SK-N-SH (cell line): ENCODE results near the gene ANKMY1. TPM values are rescaled to one million over a fixed set of nuclear protein-coding genes. Genes with fewer than 3 reads are reported as not detected.

ENCODE experiments used
- CTCF ChIA-PET: fragments of 300-600, 350-600 bp; formaldehyde crosslinking; extraction: SDS; loops from one replicate; lab custom pipeline; 2021; lab: Yijun Ruan, JAX
- POLR2A ChIA-PET: fragments of 350-600 bp; sonication (Branson Sonifier 250); formaldehyde crosslinking; extraction: SDS; loops from one replicate; lab custom pipeline; 2020; ENCODE audit warnings: antibody characterized with exemption, inconsistent platforms; lab: Yijun Ruan, JAX
- DNase-seq: peaks from one replicate; pipeline ENCODE4 v3.0.0; 2012
- H2AFZ ChIP-seq: fragments of 200-600 bp; sonication (generic); 2 replicates; pipeline ENCODE4 v1.8.1; 2016; ENCODE audit warnings: antibody characterized with exemption, mild to moderate bottlenecking, low read depth
- H3F3A ChIP-seq: fragments of 200-600 bp; sonication (generic); replicated peaks from 2 replicates; pipeline ENCODE3; 2016; ENCODE audit warnings: antibody characterized with exemption, mild to moderate bottlenecking; ENCODE audit not compliant: insufficient read depth
- H3K27ac ChIP-seq, 2 experiments: fragments of 200-500 bp in 1 of 2; fragments of 200-600 bp in 1 of 2; sonication (Bioruptor generic) in 1 of 2; sonication (generic), shearing (Covaris generic) in 1 of 2; 2 replicates each; pipeline versions ENCODE4 v1.5.1 to v1.6.1; 2014 to 2016; ENCODE audit warnings: low read depth in 2 of 2, inconsistent platforms in 1 of 2, low read length in 1 of 2, mild to moderate bottlenecking in 1 of 2, mixed read lengths in 1 of 2
- H3K27me3 ChIP-seq: fragments of 200-600 bp; sonication (generic), shearing (Covaris generic); 2 replicates; pipeline ENCODE4 v1.6.1; 2016; ENCODE audit warnings: mixed run types; ENCODE audit not compliant: insufficient read depth
- H3K36me3 ChIP-seq, 2 experiments: fragments of 200-500 bp in 1 of 2; fragments of 200-600 bp in 1 of 2; sonication (Bioruptor generic) in 1 of 2; sonication (generic) in 1 of 2; replicated peaks in 1 of 2; 2 replicates each; pipeline versions ENCODE3 to v1.5.1; 2014 to 2016; ENCODE audit warnings: low read length in 1 of 2, mild to moderate bottlenecking in 1 of 2; ENCODE audit not compliant: insufficient read depth in 2 of 2, control insufficient read depth in 1 of 2
- H3K4me1 ChIP-seq, 2 experiments: fragments of 200-500 bp in 1 of 2; fragments of 200-600 bp in 1 of 2; sonication (Bioruptor generic) in 1 of 2; sonication (generic), shearing (Covaris generic) in 1 of 2; 2 replicates each; pipeline versions ENCODE4 v1.5.1 to v1.6.1; 2014 to 2016; ENCODE audit warnings: low read depth in 1 of 2, low read length in 1 of 2, mixed run types in 1 of 2; ENCODE audit not compliant: insufficient read depth in 2 of 2, control insufficient read depth in 1 of 2
- H3K4me2 ChIP-seq: fragments of 200-600 bp; sonication (generic), shearing (Covaris generic); 2 replicates; pipeline ENCODE4 v1.6.1; 2017; ENCODE audit warnings: mixed run types
- H3K4me3 ChIP-seq, 2 experiments: fragments of 200-500 bp in 1 of 2; fragments of 200-600 bp in 1 of 2; sonication (Bioruptor generic) in 1 of 2; sonication (generic), shearing (Covaris generic) in 1 of 2; 2 replicates each; pipeline versions ENCODE4 v1.5.1 to v1.8.1; 2014 to 2016; ENCODE audit warnings: low read depth in 2 of 2, inconsistent platforms in 1 of 2, low read length in 1 of 2, mild to moderate bottlenecking in 1 of 2, mixed read lengths in 1 of 2, moderate library complexity in 1 of 2
- H3K79me2 ChIP-seq: fragments of 200-600 bp; sonication (generic); 2 replicates; pipeline ENCODE4 v1.8.1; 2017; ENCODE audit warnings: mild to moderate bottlenecking; ENCODE audit not compliant: insufficient read depth
- H3K9ac ChIP-seq: fragments of 200-600 bp; sonication (generic); 2 replicates; pipeline ENCODE4 v1.6.1; 2017; ENCODE audit warnings: mixed run types
- H3K9me2 ChIP-seq: fragments of 200-600 bp; sonication (generic); 2 replicates; pipeline ENCODE4 v1.6.1; 2017; ENCODE audit warnings: mixed run types
- H3K9me3 ChIP-seq: fragments of 200-600 bp; sonication (generic); 2 replicates; pipeline ENCODE4 v1.6.1; 2017; ENCODE audit warnings: mixed run types, mild to moderate bottlenecking, moderate library complexity
- H4K20me1 ChIP-seq: fragments of 200-600 bp; sonication (generic); 2 replicates; pipeline ENCODE4 v1.6.1; 2017; ENCODE audit warnings: mild to moderate bottlenecking, mixed run types; ENCODE audit not compliant: insufficient read depth
- CHD2 ChIP-seq: fragments of 150-350 bp; IDR thresholded peaks from 2 replicates; pipeline ENCODE4 v1.6.1; 2018; ENCODE audit warnings: low read length; ENCODE audit not compliant: partially characterized antibody
- EP300 ChIP-seq, 2 experiments: IDR thresholded peaks; 2 replicates each; pipeline versions ENCODE4 v1.4.0 to v1.6.1; 2012; ENCODE audit warnings: borderline replicate concordance in 1 of 2, low read depth in 1 of 2, low read length in 1 of 2
- FOSL2 ChIP-seq: IDR thresholded peaks from 2 replicates; pipeline ENCODE4 v1.4.0; 2012; ENCODE audit warnings: low read depth, mild to moderate bottlenecking, moderate library complexity, borderline replicate concordance
- GABPA ChIP-seq: IDR thresholded peaks from 2 replicates; pipeline ENCODE4 v1.4.0; 2012; ENCODE audit warnings: low read depth, mild to moderate bottlenecking
- IRF3 ChIP-seq: fragments of 150-350 bp; IDR thresholded peaks from 2 replicates; pipeline ENCODE4 v1.6.1; 2016; ENCODE audit warnings: mild to moderate bottlenecking, low read depth, low read length
- JUND ChIP-seq: IDR thresholded peaks from 2 replicates; pipeline ENCODE4 v1.4.0; 2012
- NFIC ChIP-seq: IDR thresholded peaks from 2 replicates; pipeline ENCODE4 v1.4.0; 2012; ENCODE audit warnings: borderline replicate concordance
- NRF1 ChIP-seq: IDR thresholded peaks from 2 replicates; pipeline ENCODE4 v1.6.1; 2012; ENCODE audit warnings: low read depth, mild to moderate bottlenecking, low read length
- PBX3 ChIP-seq: IDR thresholded peaks from 2 replicates; pipeline ENCODE4; 2012
- RAD21 ChIP-seq: IDR thresholded peaks from 2 replicates; pipeline ENCODE4 v1.6.1; 2012; ENCODE audit warnings: mild to moderate bottlenecking, low read length
- RCOR1 ChIP-seq: fragments of 150-350 bp; IDR thresholded peaks from 2 replicates; pipeline ENCODE4 v1.6.1; 2017; ENCODE audit warnings: antibody characterized with exemption, low read length
- SIN3A ChIP-seq: IDR thresholded peaks from 2 replicates; pipeline ENCODE4 v1.6.1; 2012; ENCODE audit warnings: low read depth, mild to moderate bottlenecking, low read length, moderate library complexity, borderline replicate concordance
- SMC3 ChIP-seq: IDR thresholded peaks from 2 replicates; pipeline ENCODE4 v1.6.1; 2012; ENCODE audit warnings: low read depth, low read length, improper control_type of control experiment
- TEAD4 ChIP-seq: IDR thresholded peaks from 2 replicates; pipeline ENCODE4 v1.4.0; 2012; ENCODE audit warnings: mild to moderate bottlenecking, borderline replicate concordance; ENCODE audit not compliant: insufficient read depth
- USF1 ChIP-seq: IDR thresholded peaks from 2 replicates; pipeline ENCODE4 v1.4.0; 2012; ENCODE audit warnings: low read depth, borderline replicate concordance
- USF2 ChIP-seq: fragments of 150-350 bp; IDR thresholded peaks from 2 replicates; pipeline ENCODE4 v1.6.1; 2017; ENCODE audit warnings: antibody characterized with exemption, low read length, low read depth, borderline replicate concordance
- ZBTB33 ChIP-seq: IDR thresholded peaks from 2 replicates; pipeline ENCODE4 v1.4.0; 2012; ENCODE audit warnings: low read depth, borderline replicate concordance
- WGBS: methylation state at CpG from one replicate; pipeline ENCODE4 v1.1.6; 2017; ENCODE audit warnings: low lambda C conversion rate; 5-methylcytosine and 5-hydroxymethylcytosine counted together
- polyA plus RNA-seq, 3 experiments: library from polyadenylated mRNA; depleted of rRNA; stranded (reverse); fragments of >200 nt; gene quantifications; 2 replicates each; pipeline ENCODE4 v1.2.3, GENCODE V29; 2012
- TF ChIP-seq, protein P1 (sequence below): IDR thresholded peaks from 2 replicates; pipeline ENCODE4 v1.4.0; 2012; ENCODE audit warnings: low read depth

ANKMY1 gene
- polyA plus RNA-seq, 1 of the 3 experiments (the other 2 are of a cell fraction): 12.1 TPM

DNA sequence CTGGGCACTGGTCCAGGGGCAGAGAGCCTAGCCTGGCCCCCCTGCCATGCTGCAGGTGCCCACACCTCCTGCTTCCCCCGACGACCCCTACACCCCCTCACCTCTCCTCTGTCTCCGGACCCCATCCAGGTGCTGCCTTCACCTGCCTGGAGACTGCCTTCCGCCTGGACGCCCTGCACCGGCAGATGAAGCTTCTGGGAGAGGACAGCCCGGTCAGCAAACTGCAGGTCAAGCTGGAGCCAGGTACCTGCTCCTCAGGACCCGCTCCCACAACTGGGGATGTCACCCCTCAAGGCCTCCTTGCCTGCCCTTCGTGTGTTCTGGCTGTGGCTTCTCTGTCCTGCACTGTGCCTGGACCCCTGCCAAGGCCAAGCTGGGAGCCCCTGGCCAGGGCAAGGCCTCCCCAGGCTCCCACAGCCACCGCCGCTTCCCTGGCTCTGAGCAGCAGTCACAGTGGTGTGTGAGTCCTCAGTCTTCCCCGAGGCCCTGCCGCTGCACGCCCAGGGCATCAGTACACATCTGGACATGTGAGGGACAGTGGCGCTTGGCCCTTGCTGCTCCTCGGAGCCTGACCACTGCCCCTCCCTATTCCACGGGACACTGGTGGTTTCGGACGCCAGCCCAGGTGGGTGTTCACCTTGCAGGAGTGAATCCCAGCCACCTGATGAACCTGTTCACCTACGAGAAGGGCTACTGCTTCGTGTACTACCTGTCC is 16.8 kb upstream of the ANKMY1 start:
- Histone ChIP-seq H4K20me1 (peaks cover 12% of the 10 kb centered on the region; the same call in 1 of the 2 replicates), H3F3A (no peaks in the 10 kb centered on the region), H3K36me3 (peaks cover 0 to 45% of the 10 kb centered on the region in 2 experiments), H3K27ac (no peak overlapping the region), H2AFZ (no peak overlapping the region), H3K9me3 (no peaks in the 10 kb centered on the region), H3K4me1 (peaks cover 2 to 7% of the 10 kb centered on the region in 2 experiments; a peak in 1 of 4 replicates), H3K79me2 (peaks cover 13% of the 10 kb centered on the region; the same call in 1 of the 2 replicates), H3K9me2 (no peaks in the 10 kb centered on the region), H3K27me3 (no peaks in the 10 kb centered on the region), H3K9ac (no peak overlapping the region), H3K4me3 (no peak overlapping the region), H3K4me2 (no peak overlapping the region)
- ChIA-PET CTCF (interaction anchor here (1.5 kb wide), 1 partner anchor 12 kb away, joined by 3 read pairs; the partner anchor contains the start of gene CAPN10), POLR2A (interaction anchor here (1.4 kb wide), 1 partner anchor 13 kb away, joined by 4 read pairs; no protein-coding TSS in a partner anchor)
- DNase-seq: peak; percentile 19
- TF ChIP-seq RAD21 (no peak), CHD2 (no peak), ZBTB33 (no peak), SIN3A (no peak), TEAD4 (no peak), USF2 (no peak), EP300 (IDR thresholded peaks at IDR 0.05; ENCODE audit: borderline replicate concordance in 1 of 2, low read depth in 1 of 2, low read length in 1 of 2) (no peak)
- TF ChIP-seq, protein P1, sequence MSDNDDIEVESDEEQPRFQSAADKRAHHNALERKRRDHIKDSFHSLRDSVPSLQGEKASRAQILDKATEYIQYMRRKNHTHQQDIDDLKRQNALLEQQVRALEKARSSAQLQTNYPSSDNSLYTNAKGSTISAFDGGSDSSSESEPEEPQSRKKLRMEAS: no peak
- WGBS: 88% methylated on average over 11 of the region's 21 CpGs

- Histone ChIP-seq H3K4me1 (peaks cover 3 to 13% of the 10 kb centered on the region in 2 experiments; a peak in 1 of 4 replicates), H3K4me2 (no peak overlapping the region), H3K4me3 (no peak overlapping the region), H4K20me1 (0 out of 2 replicates have a peak, but pooled peaks cover 12% of the 10 kb centered on the region), H2AFZ (no peak overlapping the region), H3K79me2 (peaks cover 17% of the 10 kb centered on the region; the same call in 1 of the 2 replicates), H3K9me3 (no peaks in the 10 kb centered on the region), H3K27ac (no peak overlapping the region), H3K36me3 (peaks cover 0 to 45% of the 10 kb centered on the region in 2 experiments), H3F3A (no peaks in the 10 kb centered on the region), H3K9me2 (no peaks in the 10 kb centered on the region), H3K9ac (no peak overlapping the region), H3K27me3 (no peaks in the 10 kb centered on the region)
- ChIA-PET CTCF (interaction anchor here (1.5 kb wide), 1 partner anchor 13 kb away, joined by 3 read pairs; the partner anchor contains the start of gene CAPN10), POLR2A (interaction anchor here (1.4 kb wide), 1 partner anchor 13 kb away, joined by 4 read pairs; no protein-coding TSS in a partner anchor)
- WGBS: 95% methylated on average over 8 of the region's 37 CpGs
- peak; percentile 22 for DNase-seq
- TF ChIP-seq NRF1 (no peak), FOSL2 (no peak), PBX3 (no peak), USF1 (no peak), GABPA (no peak), RCOR1 (no peak), JUND (no peak), SMC3 (no peak), IRF3 (no peak), NFIC (no peak)
These were observed 16.0 kb upstream of the ANKMY1 start for GRCh38 chr2:240573516-240574385.
